Measurements from ENCODE around the gene HGF. TPM values are rescaled to one million over a fixed set of nuclear protein-coding genes. Genes with fewer than 3 reads are reported as not detected.

Gene HGF
- total RNA-seq, 2 experiments from 2014 or later: not detected

- no peak overlapping the region for H3K27ac Mint-ChIP-seq
- Histone ChIP-seq H3K27me3 (ENCODE audit: control insufficient read depth in 1 of 2, insufficient read depth in 2 of 2, low read length in 2 of 2) (no peaks in the 10 kb centered on the region), H3K36me3 (ENCODE audit: insufficient read depth, low read length) (no peaks in the 10 kb centered on the region), H3K9me3 (ENCODE audit: control insufficient read depth in 1 of 2, insufficient read depth in 1 of 2, low read length in 2 of 2) (peaks cover 0 to 11% of the 10 kb centered on the region in 2 experiments), H3K27ac (ENCODE audit: low read depth in 1 of 2, low read length in 2 of 2) (no peak overlapping the region), H3K4me3 (ENCODE audit: low read length) (no peak overlapping the region), H3K4me1 (ENCODE audit: insufficient read depth, low read length) (no peaks in the 10 kb centered on the region)
- H3K36me3 Mint-ChIP-seq (ENCODE audit: low read depth): no peaks in the 10 kb centered on the region
- ATAC-seq (ENCODE audit: poor library complexity) (no peak), DNase-seq (no peak)
- CTCF ChIA-PET: no interaction called here
- no peaks in the 10 kb centered on the region for H3K27me3 Mint-ChIP-seq
- no peaks in the 10 kb centered on the region for H3K4me1 Mint-ChIP-seq (ENCODE audit: low read depth)
- H3K9me3 Mint-ChIP-seq: no peaks in the 10 kb centered on the region
- POLR2A ChIA-PET: no interaction called here
- intact Hi-C loops (cut with DNase I, micrococcal nuclease): no loop called here
- TF ChIP-seq, protein P1, sequence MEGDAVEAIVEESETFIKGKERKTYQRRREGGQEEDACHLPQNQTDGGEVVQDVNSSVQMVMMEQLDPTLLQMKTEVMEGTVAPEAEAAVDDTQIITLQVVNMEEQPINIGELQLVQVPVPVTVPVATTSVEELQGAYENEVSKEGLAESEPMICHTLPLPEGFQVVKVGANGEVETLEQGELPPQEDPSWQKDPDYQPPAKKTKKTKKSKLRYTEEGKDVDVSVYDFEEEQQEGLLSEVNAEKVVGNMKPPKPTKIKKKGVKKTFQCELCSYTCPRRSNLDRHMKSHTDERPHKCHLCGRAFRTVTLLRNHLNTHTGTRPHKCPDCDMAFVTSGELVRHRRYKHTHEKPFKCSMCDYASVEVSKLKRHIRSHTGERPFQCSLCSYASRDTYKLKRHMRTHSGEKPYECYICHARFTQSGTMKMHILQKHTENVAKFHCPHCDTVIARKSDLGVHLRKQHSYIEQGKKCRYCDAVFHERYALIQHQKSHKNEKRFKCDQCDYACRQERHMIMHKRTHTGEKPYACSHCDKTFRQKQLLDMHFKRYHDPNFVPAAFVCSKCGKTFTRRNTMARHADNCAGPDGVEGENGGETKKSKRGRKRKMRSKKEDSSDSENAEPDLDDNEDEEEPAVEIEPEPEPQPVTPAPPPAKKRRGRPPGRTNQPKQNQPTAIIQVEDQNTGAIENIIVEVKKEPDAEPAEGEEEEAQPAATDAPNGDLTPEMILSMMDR (IDR thresholded peaks at IDR 0.05): no peak
- no peak overlapping the region for H3K4me3 Mint-ChIP-seq
Measured at GRCh38 chr7:81767926-81768325, 1.9 kb downstream of the HGF start.

GRCh38 chr7:81761821-81762220, 8.0 kb downstream of the HGF start:
- Mint-ChIP-seq H3K27me3 (no peaks in the 10 kb centered on the region), H3K27ac (no peak overlapping the region), H3K36me3 (ENCODE audit: low read depth) (no peaks in the 10 kb centered on the region), H3K4me3 (no peak overlapping the region), H3K4me1 (ENCODE audit: low read depth) (no peaks in the 10 kb centered on the region), H3K9me3 (peaks cover 3% of the 10 kb centered on the region)
- intact Hi-C loops (cut with DNase I, micrococcal nuclease): no loop called here
- Histone ChIP-seq H3K36me3 (ENCODE audit: insufficient read depth, low read length) (no peaks in the 10 kb centered on the region), H3K4me1 (ENCODE audit: insufficient read depth, low read length) (no peaks in the 10 kb centered on the region), H3K27me3 (ENCODE audit: control insufficient read depth in 1 of 2, insufficient read depth in 2 of 2, low read length in 2 of 2) (no peaks in the 10 kb centered on the region), H3K27ac (ENCODE audit: low read depth in 1 of 2, low read length in 2 of 2) (no peak overlapping the region), H3K4me3 (ENCODE audit: low read length) (no peak overlapping the region), H3K9me3 (ENCODE audit: control insufficient read depth in 1 of 2, insufficient read depth in 1 of 2, low read length in 2 of 2) (no peaks in the 10 kb centered on the region)
- TF ChIP-seq, protein P1 (IDR thresholded peaks at IDR 0.05): no peak
- POLR2A ChIA-PET: no interaction called here
- DNase-seq (no peak), ATAC-seq (ENCODE audit: poor library complexity) (no peak)
- CTCF ChIA-PET: no interaction called here

DNA sequence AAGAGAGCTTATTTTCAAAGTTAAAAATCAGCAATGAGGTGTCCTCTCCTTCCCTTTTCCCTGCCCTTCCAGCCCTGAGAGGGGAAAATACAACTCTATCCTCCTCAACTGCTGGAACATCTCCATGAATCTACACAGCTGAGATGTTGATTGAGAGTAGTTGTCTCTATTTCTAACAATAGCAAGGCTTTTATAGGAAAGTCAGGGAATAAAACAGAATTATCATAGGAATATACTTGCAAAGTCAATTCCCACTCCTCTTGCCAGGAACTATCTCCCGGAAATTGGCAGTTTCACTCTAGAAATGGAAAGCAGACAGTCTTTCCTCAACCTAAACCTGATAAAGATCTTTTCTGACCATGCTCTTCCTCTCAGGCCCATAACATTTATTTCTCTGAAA, 8.8 kb downstream of the HGF start:
- no peak for ATAC-seq (ENCODE audit: poor library complexity)
- Mint-ChIP-seq H3K4me1 (ENCODE audit: low read depth) (no peaks in the 10 kb centered on the region), H3K36me3 (ENCODE audit: low read depth) (no peaks in the 10 kb centered on the region), H3K27me3 (no peaks in the 10 kb centered on the region), H3K4me3 (no peak overlapping the region), H3K9me3 (peaks cover 3% of the 10 kb centered on the region), H3K27ac (no peak overlapping the region)
- H3K27ac ChIP-seq (ENCODE audit: low read depth in 1 of 2, low read length in 2 of 2): no peak overlapping the region
- H3K9me3 ChIP-seq (ENCODE audit: control insufficient read depth in 1 of 2, insufficient read depth in 1 of 2, low read length in 2 of 2): no peaks in the 10 kb centered on the region
- no peaks in the 10 kb centered on the region for H3K4me1 ChIP-seq (ENCODE audit: insufficient read depth, low read length)
- H3K27me3 ChIP-seq (ENCODE audit: control insufficient read depth in 1 of 2, insufficient read depth in 2 of 2, low read length in 2 of 2): no peaks in the 10 kb centered on the region
- POLR2A ChIA-PET: no interaction called here
- intact Hi-C loops (cut with DNase I, micrococcal nuclease): no loop called here
- no peak for DNase-seq
- H3K4me3 ChIP-seq (ENCODE audit: low read length): no peak overlapping the region
- TF ChIP-seq, protein P1 (IDR thresholded peaks at IDR 0.05): no peak
- CTCF ChIA-PET: no interaction called here
- no peaks in the 10 kb centered on the region for H3K36me3 ChIP-seq (ENCODE audit: insufficient read depth, low read length)
